NCI-H146 (cell line): ENCODE measurements around the gene NR5A1.

Experiments used
- DNase-seq: peaks from one replicate; lab custom pipeline; 2025; lab: John Stamatoyannopoulos, UW

Gene NR5A1

GRCh38 chr9:124514125-124514524 lies 6.9 kb upstream of the NR5A1 start:
- DNase-seq: no peak

GRCh38 chr9:124513376-124513994 lies 6.3 kb upstream of the NR5A1 start:
- DNase-seq: no peak

GRCh38 chr9:124512806-124513204 lies 5.6 kb upstream of the NR5A1 start:
- no peak for DNase-seq

GRCh38 chr9:124511891-124512805 lies 4.9 kb upstream of the NR5A1 start:
- DNase-seq: no peak

GRCh38 chr9:124511426-124511840 lies 4.2 kb upstream of the NR5A1 start:
- no peak for DNase-seq

GRCh38 chr9:124510650-124511425 lies 3.6 kb upstream of the NR5A1 start:
- DNase-seq: no peak

GRCh38 chr9:124507880-124508423 lies 753 bp upstream of the NR5A1 start:
- DNase-seq: no peak

- no peak for DNase-seq
Measured at GRCh38 chr9:124506433-124506832, 766 bp downstream of the NR5A1 start.

- DNase-seq: no peak
Measured at GRCh38 chr9:124505901-124506346, 1.3 kb downstream of the NR5A1 start.

- no peak for DNase-seq
Measured at GRCh38 chr9:124505006-124505900, 1.9 kb downstream of the NR5A1 start.

- DNase-seq: no peak
Measured at GRCh38 chr9:124504530-124505005, 2.6 kb downstream of the NR5A1 start.

- DNase-seq: no peak
Measured at GRCh38 chr9:124503713-124504529, 3.3 kb downstream of the NR5A1 start.

- DNase-seq: no peak
Measured at GRCh38 chr9:124502711-124503702, 4.2 kb downstream of the NR5A1 start.

GRCh38 chr9:124501771-124502320 lies 5.4 kb downstream of the NR5A1 start:
- DNase-seq: no peak

GRCh38 chr9:124500796-124501611 lies 6.2 kb downstream of the NR5A1 start:
- no peak for DNase-seq

GRCh38 chr9:124500028-124500795 lies 7.0 kb downstream of the NR5A1 start:
- no peak for DNase-seq

- DNase-seq: no peak
Measured at GRCh38 chr9:124499216-124499615, 8.0 kb downstream of the NR5A1 start.
